Measurements from ENCODE around the gene SUGCT. TPM values are rescaled to one million over a fixed set of nuclear protein-coding genes. Genes with fewer than 3 reads are reported as not detected.

The SUGCT gene
- total and polyA plus RNA-seq, 9 of the 15 experiments (the other 6 are each of a cell fraction or from before 2014, with no cell fraction given), result 0.58 to 2.5 (median 1.4) TPM

GRCh38 chr7:40698214-40698920 is 563.6 kb downstream of the SUGCT start:
- Histone ChIP-seq H3K36me3 (ENCODE audit: control insufficient read depth, insufficient read depth, low read length) (no peaks in the 10 kb centered on the region), H4K20me1 (replicated peaks; ENCODE audit: control insufficient read depth, insufficient read depth, low read length) (no peaks in the 10 kb centered on the region), H3K27ac (ENCODE audit: extremely low read depth, low read depth, low read length) (no peak overlapping the region), H3K79me2 (ENCODE audit: control insufficient read depth, insufficient read depth, low read length) (no peaks in the 10 kb centered on the region), H2AFZ (ENCODE audit: low read depth, low read length) (no peak overlapping the region), H3K4me3 (no peak overlapping the region), H3K4me2 (ENCODE audit: insufficient read depth, low read length) (no peak overlapping the region), H3K27me3 (ENCODE audit: control insufficient read depth in 2 of 2, insufficient read depth in 2 of 2, low read length in 2 of 2) (no peaks in the 10 kb centered on the region), H3K9ac (ENCODE audit: insufficient read depth in 1 of 2, low read depth in 2 of 2, low read length in 2 of 2) (no peak overlapping the region), H3K9me3 (replicated peaks; ENCODE audit: control insufficient read depth, insufficient read depth, low read depth, low read length) (no peaks in the 10 kb centered on the region), H3K9me1 (ENCODE audit: control insufficient read depth, insufficient read depth, low read length) (no peaks in the 10 kb centered on the region), H3K4me1 (replicated peaks in 1 of 2; ENCODE audit: control insufficient read depth in 2 of 2, insufficient read depth in 2 of 2, low read length in 2 of 2) (no peaks in the 10 kb centered on the region)
- DNase-seq (ENCODE audit: extremely low read depth in 1 of 4, low spot score in 3 of 4), result no peak
- no peak for FAIRE-seq
- ChIA-PET CTCF (ENCODE audit: low intra/inter-chr PET ratio) (no interaction called here), POLR2A (no interaction called here)
- no TSS peak for BruUV-seq (replicated peaks)
- 2% methylated on average over 6 of the region's 6 CpGs for WGBS (ENCODE audit: insufficient coverage, low coverage, missing lambda C conversion rate)
- no peak for ATAC-seq
- in situ Hi-C loops (cut with MboI), result no loop called here
- TF ChIP-seq, protein P1, sequence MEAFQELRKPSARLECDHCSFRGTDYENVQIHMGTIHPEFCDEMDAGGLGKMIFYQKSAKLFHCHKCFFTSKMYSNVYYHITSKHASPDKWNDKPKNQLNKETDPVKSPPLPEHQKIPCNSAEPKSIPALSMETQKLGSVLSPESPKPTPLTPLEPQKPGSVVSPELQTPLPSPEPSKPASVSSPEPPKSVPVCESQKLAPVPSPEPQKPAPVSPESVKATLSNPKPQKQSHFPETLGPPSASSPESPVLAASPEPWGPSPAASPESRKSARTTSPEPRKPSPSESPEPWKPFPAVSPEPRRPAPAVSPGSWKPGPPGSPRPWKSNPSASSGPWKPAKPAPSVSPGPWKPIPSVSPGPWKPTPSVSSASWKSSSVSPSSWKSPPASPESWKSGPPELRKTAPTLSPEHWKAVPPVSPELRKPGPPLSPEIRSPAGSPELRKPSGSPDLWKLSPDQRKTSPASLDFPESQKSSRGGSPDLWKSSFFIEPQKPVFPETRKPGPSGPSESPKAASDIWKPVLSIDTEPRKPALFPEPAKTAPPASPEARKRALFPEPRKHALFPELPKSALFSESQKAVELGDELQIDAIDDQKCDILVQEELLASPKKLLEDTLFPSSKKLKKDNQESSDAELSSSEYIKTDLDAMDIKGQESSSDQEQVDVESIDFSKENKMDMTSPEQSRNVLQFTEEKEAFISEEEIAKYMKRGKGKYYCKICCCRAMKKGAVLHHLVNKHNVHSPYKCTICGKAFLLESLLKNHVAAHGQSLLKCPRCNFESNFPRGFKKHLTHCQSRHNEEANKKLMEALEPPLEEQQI (IDR thresholded peaks at IDR 0.05), result no peak
- TF ChIP-seq ZNF175 (CRISPR knock-in tag; IDR thresholded peaks at IDR 0.05; ENCODE audit: low read depth), result no peak
- no peak for TF ChIP-seq FOXK1 (CRISPR knock-in tag; IDR thresholded peaks at IDR 0.05; ENCODE audit: borderline replicate concordance)
- no peak for TF ChIP-seq ARID3B (CRISPR knock-in tag; IDR thresholded peaks at IDR 0.05; ENCODE audit: borderline replicate concordance)
- TF ChIP-seq ZNF444 (CRISPR knock-in tag; IDR thresholded peaks at IDR 0.05), result no peak
- no peak for TF ChIP-seq OTX1 (CRISPR knock-in tag; IDR thresholded peaks at IDR 0.05)
- TF ChIP-seq YY1 (IDR thresholded peaks at IDR 0.05; ENCODE audit: borderline replicate concordance in 1 of 3, control insufficient read depth in 1 of 3, extremely low read depth in 1 of 3, insufficient read depth in 3 of 3, insufficient read length in 1 of 3, insufficient replicate concordance in 2 of 3, low read depth in 1 of 3, low read length in 2 of 3), result no peak
- TF ChIP-seq, protein P2, sequence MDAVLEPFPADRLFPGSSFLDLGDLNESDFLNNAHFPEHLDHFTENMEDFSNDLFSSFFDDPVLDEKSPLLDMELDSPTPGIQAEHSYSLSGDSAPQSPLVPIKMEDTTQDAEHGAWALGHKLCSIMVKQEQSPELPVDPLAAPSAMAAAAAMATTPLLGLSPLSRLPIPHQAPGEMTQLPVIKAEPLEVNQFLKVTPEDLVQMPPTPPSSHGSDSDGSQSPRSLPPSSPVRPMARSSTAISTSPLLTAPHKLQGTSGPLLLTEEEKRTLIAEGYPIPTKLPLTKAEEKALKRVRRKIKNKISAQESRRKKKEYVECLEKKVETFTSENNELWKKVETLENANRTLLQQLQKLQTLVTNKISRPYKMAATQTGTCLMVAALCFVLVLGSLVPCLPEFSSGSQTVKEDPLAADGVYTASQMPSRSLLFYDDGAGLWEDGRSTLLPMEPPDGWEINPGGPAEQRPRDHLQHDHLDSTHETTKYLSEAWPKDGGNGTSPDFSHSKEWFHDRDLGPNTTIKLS (IDR thresholded peaks at IDR 0.05; ENCODE audit: borderline replicate concordance, low read depth), result no peak
- no peak for TF ChIP-seq NCOR1 (IDR thresholded peaks at IDR 0.05)
- no peak for TF ChIP-seq MEF2A (IDR thresholded peaks at IDR 0.05; ENCODE audit: control insufficient read depth, low read depth, low read length)
- no peak for TF ChIP-seq MTF1 (CRISPR knock-in tag; IDR thresholded peaks at IDR 0.05; ENCODE audit: borderline replicate concordance)
- TF ChIP-seq BRD9 (IDR thresholded peaks at IDR 0.05; ENCODE audit: low read depth, partially characterized antibody), result no peak
- intact Hi-C loops (cut with micrococcal nuclease), result no loop called here

All from K562 (cell line).